ENCODE results near the gene ARGLU1. TPM values are rescaled to one million over a fixed set of nuclear protein-coding genes. Genes with fewer than 3 reads are reported as not detected.
A peak's percentile ranks its signal among the peaks of the same experiment; 100 is the strongest.

Gene ARGLU1
- total RNA-seq, 1 donor from 2014 or later, result 56.9 TPM

DNA sequence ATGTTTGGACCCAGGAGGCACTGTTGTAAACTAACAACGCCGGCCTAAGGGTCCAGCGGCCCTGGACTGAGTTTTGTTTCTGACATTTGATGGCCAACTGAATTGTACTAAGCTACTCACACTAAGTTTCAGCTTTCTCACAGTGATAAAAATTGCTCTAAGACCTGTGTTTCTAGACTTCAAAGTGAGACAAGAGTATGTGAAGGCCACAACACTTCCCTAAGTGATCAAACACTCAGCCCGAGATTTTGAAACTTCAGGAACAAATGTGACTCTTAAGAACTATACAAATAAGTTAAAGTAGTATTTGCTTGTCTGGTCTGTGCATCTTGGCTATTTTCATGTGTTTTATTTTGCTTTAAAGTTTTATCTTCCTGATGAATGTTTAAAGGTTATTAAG is 62.6 kb downstream of the ARGLU1 start:
- Mint-ChIP-seq H3K4me1 (ENCODE audit: low read depth, unreplicated experiment) (peaks cover 43% of the 10 kb centered on the region), H3K27ac (ENCODE audit: unreplicated experiment) (no peak overlapping the region), H3K36me3 (ENCODE audit: low read depth, unreplicated experiment) (peaks cover 11% of the 10 kb centered on the region), H3K9me3 (ENCODE audit: unreplicated experiment) (no peaks in the 10 kb centered on the region), H3K4me3 (ENCODE audit: unreplicated experiment) (no peak overlapping the region), H3K27me3 (ENCODE audit: low read depth, unreplicated experiment) (no peaks in the 10 kb centered on the region)
- no peak for TF ChIP-seq EZH2 (IDR thresholded peaks at IDR 0.05; ENCODE audit: insufficient read depth, low read length)
- TF ChIP-seq, protein P1, sequence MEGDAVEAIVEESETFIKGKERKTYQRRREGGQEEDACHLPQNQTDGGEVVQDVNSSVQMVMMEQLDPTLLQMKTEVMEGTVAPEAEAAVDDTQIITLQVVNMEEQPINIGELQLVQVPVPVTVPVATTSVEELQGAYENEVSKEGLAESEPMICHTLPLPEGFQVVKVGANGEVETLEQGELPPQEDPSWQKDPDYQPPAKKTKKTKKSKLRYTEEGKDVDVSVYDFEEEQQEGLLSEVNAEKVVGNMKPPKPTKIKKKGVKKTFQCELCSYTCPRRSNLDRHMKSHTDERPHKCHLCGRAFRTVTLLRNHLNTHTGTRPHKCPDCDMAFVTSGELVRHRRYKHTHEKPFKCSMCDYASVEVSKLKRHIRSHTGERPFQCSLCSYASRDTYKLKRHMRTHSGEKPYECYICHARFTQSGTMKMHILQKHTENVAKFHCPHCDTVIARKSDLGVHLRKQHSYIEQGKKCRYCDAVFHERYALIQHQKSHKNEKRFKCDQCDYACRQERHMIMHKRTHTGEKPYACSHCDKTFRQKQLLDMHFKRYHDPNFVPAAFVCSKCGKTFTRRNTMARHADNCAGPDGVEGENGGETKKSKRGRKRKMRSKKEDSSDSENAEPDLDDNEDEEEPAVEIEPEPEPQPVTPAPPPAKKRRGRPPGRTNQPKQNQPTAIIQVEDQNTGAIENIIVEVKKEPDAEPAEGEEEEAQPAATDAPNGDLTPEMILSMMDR (IDR thresholded peaks at IDR 0.05; ENCODE audit: insufficient read depth, low read depth, low read length), result no peak
- FAIRE-seq (no peak), DNase-seq (ENCODE audit: low read depth) (no peak)
- Histone ChIP-seq H4K20me1 (ENCODE audit: insufficient read depth, low read length) (peaks cover 10% of the 10 kb centered on the region), H3K36me3 (ENCODE audit: insufficient read depth, low read length) (peaks cover 19% of the 10 kb centered on the region), H2AFZ (ENCODE audit: low read depth, low read length) (no peak overlapping the region), H3K27me3 (ENCODE audit: insufficient read depth, low read length) (no peaks in the 10 kb centered on the region), H3K27ac (ENCODE audit: low read depth, low read length) (peak overlapping the region; percentile 13), H3K4me1 (ENCODE audit: insufficient read depth, low read length) (peaks cover 40% of the 10 kb centered on the region), H3K4me3 (ENCODE audit: insufficient read depth, low read depth, low read length) (no peak overlapping the region), H3K4me2 (ENCODE audit: low read length) (no peak overlapping the region), H3K9ac (ENCODE audit: low read length) (no peak overlapping the region), H3K79me2 (ENCODE audit: insufficient read depth, low read length) (peaks cover 93% of the 10 kb centered on the region), H3K9me3 (ENCODE audit: insufficient read depth, low read depth, low read length) (no peaks in the 10 kb centered on the region)

DNA sequence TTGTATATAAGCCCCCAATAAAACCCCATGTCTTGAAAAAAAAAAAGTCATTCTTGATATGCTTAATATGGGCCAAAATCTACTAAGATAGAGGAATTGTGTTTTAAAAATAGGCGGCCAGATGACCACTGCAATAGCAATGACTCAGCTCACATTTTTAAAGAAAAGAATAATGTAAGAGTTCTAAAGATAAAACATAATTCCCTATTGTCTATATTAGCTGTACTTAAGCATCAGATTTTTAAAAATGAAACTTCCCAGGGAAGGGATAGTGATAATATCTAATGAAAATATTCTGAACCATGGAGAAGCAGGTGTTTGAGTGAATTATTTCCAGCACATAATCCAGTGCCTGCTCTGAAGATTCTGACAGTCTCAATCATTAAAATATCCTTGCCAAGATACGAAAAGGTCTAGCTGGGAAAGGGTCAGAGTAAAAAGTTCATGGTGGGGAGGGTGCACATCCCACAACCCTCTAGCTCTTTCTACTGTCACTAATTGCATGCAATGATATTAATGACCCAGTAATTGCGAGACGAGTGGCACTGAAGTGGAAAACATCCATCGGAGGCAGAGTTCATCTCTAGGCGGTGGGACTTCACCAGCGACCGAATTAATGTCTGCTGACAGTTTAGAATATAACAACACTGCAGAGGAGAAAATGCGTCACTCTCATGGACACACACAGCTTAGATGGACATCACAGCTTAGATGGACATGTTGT is 64.0 kb downstream of the ARGLU1 start:
- H3K27me3 ChIP-seq (ENCODE audit: insufficient read depth, low read length), result no peaks in the 10 kb centered on the region
- Mint-ChIP-seq H3K36me3 (ENCODE audit: low read depth, unreplicated experiment) (peaks cover 12% of the 10 kb centered on the region), H3K27me3 (ENCODE audit: low read depth, unreplicated experiment) (no peaks in the 10 kb centered on the region), H3K4me3 (ENCODE audit: unreplicated experiment) (no peak overlapping the region), H3K9me3 (ENCODE audit: unreplicated experiment) (no peaks in the 10 kb centered on the region), H3K4me1 (ENCODE audit: low read depth, unreplicated experiment) (peaks cover 55% of the 10 kb centered on the region), H3K27ac (ENCODE audit: unreplicated experiment) (no peak overlapping the region)
- TF ChIP-seq EZH2 (IDR thresholded peaks at IDR 0.05; ENCODE audit: insufficient read depth, low read length), result no peak
- TF ChIP-seq, protein P1 (IDR thresholded peaks at IDR 0.05; ENCODE audit: insufficient read depth, low read depth, low read length), result no peak
- peaks cover 42% of the 10 kb centered on the region for H3K4me1 ChIP-seq (ENCODE audit: insufficient read depth, low read length)
- H3K4me3 ChIP-seq (ENCODE audit: insufficient read depth, low read depth, low read length), result no peak overlapping the region
- peak overlapping the region; percentile 55 for H3K4me2 ChIP-seq (ENCODE audit: low read length)
- peaks cover 18% of the 10 kb centered on the region for H4K20me1 ChIP-seq (ENCODE audit: insufficient read depth, low read length)
- H3K36me3 ChIP-seq (ENCODE audit: insufficient read depth, low read length), result peaks cover 10% of the 10 kb centered on the region
- FAIRE-seq (no peak), DNase-seq (ENCODE audit: low read depth) (no peak)
- peak overlapping the region; percentile 45 for H3K9ac ChIP-seq (ENCODE audit: low read length)
- peak overlapping the region; percentile 47 for H3K27ac ChIP-seq (ENCODE audit: low read depth, low read length)
- H3K9me3 ChIP-seq (ENCODE audit: insufficient read depth, low read depth, low read length), result no peaks in the 10 kb centered on the region
- H2AFZ ChIP-seq (ENCODE audit: low read depth, low read length), result no peak overlapping the region
- H3K79me2 ChIP-seq (ENCODE audit: insufficient read depth, low read length), result peaks cover 93% of the 10 kb centered on the region

DNA sequence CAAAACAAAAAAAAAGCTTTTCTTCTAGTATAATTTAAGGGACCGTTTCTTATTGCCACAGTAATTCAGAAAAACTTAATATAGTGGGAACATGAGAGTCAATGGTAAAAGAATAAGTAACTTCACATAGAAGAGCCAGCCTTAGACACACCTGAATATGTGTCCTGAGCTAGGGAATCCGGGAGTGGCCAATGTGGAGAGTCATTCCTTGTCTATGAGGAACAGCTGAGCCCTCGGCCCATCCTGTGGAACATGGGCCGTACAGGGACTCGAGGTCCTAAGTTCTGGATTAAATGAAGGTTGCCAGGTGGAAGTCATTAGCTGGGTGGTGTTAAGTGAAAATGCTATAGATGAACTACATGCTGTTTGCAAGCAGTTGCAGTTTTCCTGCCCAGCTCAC is 64.7 kb downstream of the ARGLU1 start:
- Histone ChIP-seq H3K4me2 (ENCODE audit: low read length) (peak overlapping the region; percentile 55), H3K4me3 (ENCODE audit: insufficient read depth, low read depth, low read length) (no peak overlapping the region), H4K20me1 (ENCODE audit: insufficient read depth, low read length) (peaks cover 24% of the 10 kb centered on the region), H3K4me1 (ENCODE audit: insufficient read depth, low read length) (peaks cover 41% of the 10 kb centered on the region), H3K9ac (ENCODE audit: low read length) (no peak overlapping the region), H2AFZ (ENCODE audit: low read depth, low read length) (no peak overlapping the region), H3K27me3 (ENCODE audit: insufficient read depth, low read length) (no peaks in the 10 kb centered on the region), H3K79me2 (ENCODE audit: insufficient read depth, low read length) (peaks cover 93% of the 10 kb centered on the region), H3K36me3 (ENCODE audit: insufficient read depth, low read length) (peaks cover 10% of the 10 kb centered on the region), H3K27ac (ENCODE audit: low read depth, low read length) (peak overlapping the region; percentile 47), H3K9me3 (ENCODE audit: insufficient read depth, low read depth, low read length) (no peaks in the 10 kb centered on the region)
- peaks cover 12% of the 10 kb centered on the region for H3K36me3 Mint-ChIP-seq (ENCODE audit: low read depth, unreplicated experiment)
- no peak for TF ChIP-seq EZH2 (IDR thresholded peaks at IDR 0.05; ENCODE audit: insufficient read depth, low read length)
- TF ChIP-seq, protein P1 (IDR thresholded peaks at IDR 0.05; ENCODE audit: insufficient read depth, low read depth, low read length), result no peak
- FAIRE-seq, result no peak
- peaks cover 56% of the 10 kb centered on the region for H3K4me1 Mint-ChIP-seq (ENCODE audit: low read depth, unreplicated experiment)
- no peak overlapping the region for H3K4me3 Mint-ChIP-seq (ENCODE audit: unreplicated experiment)
- no peak for DNase-seq (ENCODE audit: low read depth)
- no peak overlapping the region for H3K27ac Mint-ChIP-seq (ENCODE audit: unreplicated experiment)
- no peaks in the 10 kb centered on the region for H3K27me3 Mint-ChIP-seq (ENCODE audit: low read depth, unreplicated experiment)
- no peaks in the 10 kb centered on the region for H3K9me3 Mint-ChIP-seq (ENCODE audit: unreplicated experiment)
